Measurements from ENCODE around the gene POLG. TPM values are rescaled to one million over a fixed set of nuclear protein-coding genes. Genes with fewer than 3 reads are reported as not detected.

Gene POLG
- total and polyA plus RNA-seq, 2 experiments from 2014 or later = 28.8 to 74.1 TPM

GRCh38 chr15:89291934-89292438 lies 42.6 kb downstream of the POLG start (continued):
- TF ChIP-seq, protein P1, sequence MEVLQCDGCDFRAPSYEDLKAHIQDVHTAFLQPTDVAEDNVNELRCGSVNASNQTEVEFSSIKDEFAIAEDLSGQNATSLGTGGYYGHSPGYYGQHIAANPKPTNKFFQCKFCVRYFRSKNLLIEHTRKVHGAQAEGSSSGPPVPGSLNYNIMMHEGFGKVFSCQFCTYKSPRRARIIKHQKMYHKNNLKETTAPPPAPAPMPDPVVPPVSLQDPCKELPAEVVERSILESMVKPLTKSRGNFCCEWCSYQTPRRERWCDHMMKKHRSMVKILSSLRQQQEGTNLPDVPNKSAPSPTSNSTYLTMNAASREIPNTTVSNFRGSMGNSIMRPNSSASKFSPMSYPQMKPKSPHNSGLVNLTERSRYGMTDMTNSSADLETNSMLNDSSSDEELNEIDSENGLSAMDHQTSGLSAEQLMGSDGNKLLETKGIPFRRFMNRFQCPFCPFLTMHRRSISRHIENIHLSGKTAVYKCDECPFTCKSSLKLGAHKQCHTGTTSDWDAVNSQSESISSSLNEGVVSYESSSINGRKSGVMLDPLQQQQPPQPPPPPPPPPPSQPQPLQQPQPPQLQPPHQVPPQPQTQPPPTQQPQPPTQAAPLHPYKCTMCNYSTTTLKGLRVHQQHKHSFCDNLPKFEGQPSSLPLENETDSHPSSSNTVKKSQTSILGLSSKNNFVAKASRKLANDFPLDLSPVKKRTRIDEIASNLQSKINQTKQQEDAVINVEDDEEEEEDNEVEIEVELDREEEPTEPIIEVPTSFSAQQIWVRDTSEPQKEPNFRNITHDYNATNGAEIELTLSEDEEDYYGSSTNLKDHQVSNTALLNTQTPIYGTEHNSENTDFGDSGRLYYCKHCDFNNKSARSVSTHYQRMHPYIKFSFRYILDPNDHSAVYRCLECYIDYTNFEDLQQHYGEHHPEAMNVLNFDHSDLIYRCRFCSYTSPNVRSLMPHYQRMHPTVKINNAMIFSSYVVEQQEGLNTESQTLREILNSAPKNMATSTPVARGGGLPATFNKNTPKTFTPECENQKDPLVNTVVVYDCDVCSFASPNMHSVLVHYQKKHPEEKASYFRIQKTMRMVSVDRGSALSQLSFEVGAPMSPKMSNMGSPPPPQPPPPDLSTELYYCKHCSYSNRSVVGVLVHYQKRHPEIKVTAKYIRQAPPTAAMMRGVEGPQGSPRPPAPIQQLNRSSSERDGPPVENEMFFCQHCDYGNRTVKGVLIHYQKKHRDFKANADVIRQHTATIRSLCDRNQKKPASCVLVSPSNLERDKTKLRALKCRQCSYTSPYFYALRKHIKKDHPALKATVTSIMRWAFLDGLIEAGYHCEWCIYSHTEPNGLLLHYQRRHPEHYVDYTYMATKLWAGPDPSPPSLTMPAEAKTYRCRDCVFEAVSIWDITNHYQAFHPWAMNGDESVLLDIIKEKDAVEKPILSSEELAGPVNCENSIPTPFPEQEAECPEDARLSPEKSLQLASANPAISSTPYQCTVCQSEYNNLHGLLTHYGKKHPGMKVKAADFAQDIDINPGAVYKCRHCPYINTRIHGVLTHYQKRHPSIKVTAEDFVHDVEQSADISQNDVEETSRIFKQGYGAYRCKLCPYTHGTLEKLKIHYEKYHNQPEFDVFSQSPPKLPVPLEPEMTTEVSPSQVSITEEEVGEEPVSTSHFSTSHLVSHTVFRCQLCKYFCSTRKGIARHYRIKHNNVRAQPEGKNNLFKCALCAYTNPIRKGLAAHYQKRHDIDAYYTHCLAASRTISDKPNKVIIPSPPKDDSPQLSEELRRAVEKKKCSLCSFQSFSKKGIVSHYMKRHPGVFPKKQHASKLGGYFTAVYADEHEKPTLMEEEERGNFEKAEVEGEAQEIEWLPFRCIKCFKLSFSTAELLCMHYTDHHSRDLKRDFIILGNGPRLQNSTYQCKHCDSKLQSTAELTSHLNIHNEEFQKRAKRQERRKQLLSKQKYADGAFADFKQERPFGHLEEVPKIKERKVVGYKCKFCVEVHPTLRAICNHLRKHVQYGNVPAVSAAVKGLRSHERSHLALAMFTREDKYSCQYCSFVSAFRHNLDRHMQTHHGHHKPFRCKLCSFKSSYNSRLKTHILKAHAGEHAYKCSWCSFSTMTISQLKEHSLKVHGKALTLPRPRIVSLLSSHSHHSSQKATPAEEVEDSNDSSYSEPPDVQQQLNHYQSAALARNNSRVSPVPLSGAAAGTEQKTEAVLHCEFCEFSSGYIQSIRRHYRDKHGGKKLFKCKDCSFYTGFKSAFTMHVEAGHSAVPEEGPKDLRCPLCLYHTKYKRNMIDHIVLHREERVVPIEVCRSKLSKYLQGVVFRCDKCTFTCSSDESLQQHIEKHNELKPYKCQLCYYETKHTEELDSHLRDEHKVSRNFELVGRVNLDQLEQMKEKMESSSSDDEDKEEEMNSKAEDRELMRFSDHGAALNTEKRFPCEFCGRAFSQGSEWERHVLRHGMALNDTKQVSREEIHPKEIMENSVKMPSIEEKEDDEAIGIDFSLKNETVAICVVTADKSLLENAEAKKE (CRISPR knock-in tag; IDR thresholded peaks at IDR 0.05) = no peak
- TF ChIP-seq JUNB (IDR thresholded peaks at IDR 0.05; ENCODE audit: unreplicated experiment) (no peak), CREB1 (CRISPR knock-in tag; IDR thresholded peaks at IDR 0.05; ENCODE audit: low read depth) (no peak), STAT1 (IDR thresholded peaks at IDR 0.05; ENCODE audit: unreplicated experiment) (no peak), ZNF114 (CRISPR knock-in tag; IDR thresholded peaks at IDR 0.05) (no peak), EZH2phosphoT487 (IDR thresholded peaks at IDR 0.05; ENCODE audit: unreplicated experiment) (no peak), ZNF331 (CRISPR knock-in tag; IDR thresholded peaks at IDR 0.05; ENCODE audit: low read depth) (no peak)
- TF ChIP-seq, protein P2, sequence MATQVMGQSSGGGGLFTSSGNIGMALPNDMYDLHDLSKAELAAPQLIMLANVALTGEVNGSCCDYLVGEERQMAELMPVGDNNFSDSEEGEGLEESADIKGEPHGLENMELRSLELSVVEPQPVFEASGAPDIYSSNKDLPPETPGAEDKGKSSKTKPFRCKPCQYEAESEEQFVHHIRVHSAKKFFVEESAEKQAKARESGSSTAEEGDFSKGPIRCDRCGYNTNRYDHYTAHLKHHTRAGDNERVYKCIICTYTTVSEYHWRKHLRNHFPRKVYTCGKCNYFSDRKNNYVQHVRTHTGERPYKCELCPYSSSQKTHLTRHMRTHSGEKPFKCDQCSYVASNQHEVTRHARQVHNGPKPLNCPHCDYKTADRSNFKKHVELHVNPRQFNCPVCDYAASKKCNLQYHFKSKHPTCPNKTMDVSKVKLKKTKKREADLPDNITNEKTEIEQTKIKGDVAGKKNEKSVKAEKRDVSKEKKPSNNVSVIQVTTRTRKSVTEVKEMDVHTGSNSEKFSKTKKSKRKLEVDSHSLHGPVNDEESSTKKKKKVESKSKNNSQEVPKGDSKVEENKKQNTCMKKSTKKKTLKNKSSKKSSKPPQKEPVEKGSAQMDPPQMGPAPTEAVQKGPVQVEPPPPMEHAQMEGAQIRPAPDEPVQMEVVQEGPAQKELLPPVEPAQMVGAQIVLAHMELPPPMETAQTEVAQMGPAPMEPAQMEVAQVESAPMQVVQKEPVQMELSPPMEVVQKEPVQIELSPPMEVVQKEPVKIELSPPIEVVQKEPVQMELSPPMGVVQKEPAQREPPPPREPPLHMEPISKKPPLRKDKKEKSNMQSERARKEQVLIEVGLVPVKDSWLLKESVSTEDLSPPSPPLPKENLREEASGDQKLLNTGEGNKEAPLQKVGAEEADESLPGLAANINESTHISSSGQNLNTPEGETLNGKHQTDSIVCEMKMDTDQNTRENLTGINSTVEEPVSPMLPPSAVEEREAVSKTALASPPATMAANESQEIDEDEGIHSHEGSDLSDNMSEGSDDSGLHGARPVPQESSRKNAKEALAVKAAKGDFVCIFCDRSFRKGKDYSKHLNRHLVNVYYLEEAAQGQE (IDR thresholded peaks at IDR 0.05; ENCODE audit: unreplicated experiment) = no peak

All from GM23338 (cell line).